GM23338 (cell line): ENCODE measurements around the gene KAZN. TPM values are rescaled to one million over a fixed set of nuclear protein-coding genes. Genes with fewer than 3 reads are reported as not detected.

Experiments used
- ATAC-seq: fragments of 200-7000 bp; cut with Tn5 transposase; 3 replicates; pipeline ENCODE4 v1.9.1; 2020
- DNase-seq: peaks from one replicate; pipeline ENCODE4 v3.0.0-alpha.2; 2015; ENCODE audit warnings: low spot score
- H2AFZ ChIP-seq: fragments of 200-600 bp; sonication (generic); 2 replicates; pipeline ENCODE4 v1.8.0; 2016; ENCODE audit warnings: antibody characterized with exemption, mild to moderate bottlenecking, moderate library complexity
- H3F3A ChIP-seq: fragments of 200-600 bp; sonication (generic); replicated peaks from 2 replicates; pipeline ENCODE4 v1.8.0; 2017; ENCODE audit warnings: antibody characterized with exemption, mixed run types, low read depth
- H3K27ac ChIP-seq: fragments of 200-600 bp; sonication (generic); 2 replicates; pipeline ENCODE4 v1.6.1; 2016; ENCODE audit warnings: low read depth
- H3K27me3 ChIP-seq: fragments of 200-600 bp; sonication (generic); 2 replicates; pipeline ENCODE4 v1.8.0; 2016; ENCODE audit warnings: mild to moderate bottlenecking, mixed run types, moderate library complexity; ENCODE audit not compliant: insufficient read depth
- H3K36me3 ChIP-seq: fragments of 200-600 bp; sonication (generic); 2 replicates; pipeline ENCODE4 v1.8.0; 2016; ENCODE audit warnings: mild to moderate bottlenecking; ENCODE audit not compliant: insufficient read depth
- H3K4me1 ChIP-seq: fragments of 200-600 bp; sonication (generic); 2 replicates; pipeline ENCODE4 v1.8.0; 2016; ENCODE audit warnings: mild to moderate bottlenecking, moderate library complexity; ENCODE audit not compliant: insufficient read depth
- H3K4me2 ChIP-seq: fragments of 200-600 bp; sonication (generic); 2 replicates; pipeline ENCODE4 v1.7.1; 2017; ENCODE audit warnings: mixed run types
- H3K4me3 ChIP-seq: fragments of 200-600 bp; sonication (generic); 2 replicates; pipeline ENCODE4 v1.6.1; 2016; ENCODE audit warnings: mixed run types
- H3K79me2 ChIP-seq: fragments of 200-600 bp; sonication (generic); replicated peaks from 2 replicates; pipeline ENCODE4 v1.8.0; 2017; ENCODE audit warnings: mild to moderate bottlenecking; ENCODE audit not compliant: insufficient read depth
- H3K9me2 ChIP-seq: fragments of 200-600 bp; sonication (generic); 2 replicates; pipeline ENCODE4 v1.8.0; 2017; ENCODE audit not compliant: insufficient read depth
- H4K20me1 ChIP-seq: fragments of 200-600 bp; sonication (generic); replicated peaks from 2 replicates; pipeline ENCODE4 v1.8.0; 2017; ENCODE audit warnings: mild to moderate bottlenecking; ENCODE audit not compliant: insufficient read depth
- H3K27ac Mint-ChIP-seq: 2 replicates; pipeline ENCODE4 v1.8.0; 2020; ENCODE audit warnings: inconsistent platforms, mild to moderate bottlenecking, moderate library complexity, mixed read lengths
- H3K27me3 Mint-ChIP-seq: 3 replicates; pipeline ENCODE4 v1.8.0; 2022; ENCODE audit warnings: low read depth, mild to moderate bottlenecking, moderate library complexity, mixed read lengths, inconsistent platforms; ENCODE audit not compliant: insufficient read depth, poor library complexity
- H3K36me3 Mint-ChIP-seq: 3 replicates; pipeline ENCODE4 v1.8.0; 2021; ENCODE audit warnings: low read depth, mild to moderate bottlenecking, inconsistent platforms, moderate library complexity, mixed read lengths
- H3K4me1 Mint-ChIP-seq: 3 replicates; pipeline ENCODE4 v1.8.0; 2020; ENCODE audit warnings: mild to moderate bottlenecking, inconsistent platforms, mixed read lengths
- H3K4me3 Mint-ChIP-seq: 3 replicates; pipeline ENCODE4 v1.8.0; 2021; ENCODE audit warnings: moderate library complexity, mild to moderate bottlenecking, inconsistent platforms, mixed read lengths
- H3K9me3 Mint-ChIP-seq: 3 replicates; pipeline ENCODE4 v1.8.0; 2020; ENCODE audit warnings: moderate library complexity, mild to moderate bottlenecking, inconsistent platforms, mixed read lengths
- CREB1 ChIP-seq: fragments of 250-450 bp; sonication (Bioruptor Pico); IDR thresholded peaks from 2 replicates; pipeline ENCODE4 v1.5.0; 2020; ENCODE audit warnings: low read depth, mild to moderate bottlenecking, moderate library complexity
- EZH2 ChIP-seq: fragments of 200-600 bp; sonication (generic); IDR thresholded peaks from one replicate; pipeline ENCODE4 v1.8.0; 2017; ENCODE audit warnings: antibody characterized with exemption, mild to moderate bottlenecking, low read depth; ENCODE audit not compliant: unreplicated experiment
- EZH2phosphoT487 ChIP-seq: fragments of 200-600 bp; sonication (generic); IDR thresholded peaks from one replicate; pipeline ENCODE4 v1.8.1; 2018; ENCODE audit warnings: antibody characterized with exemption; ENCODE audit not compliant: unreplicated experiment
- JUNB ChIP-seq: IDR thresholded peaks from one replicate; pipeline ENCODE4 v1.6.1; 2016; ENCODE audit warnings: antibody characterized with exemption; ENCODE audit not compliant: unreplicated experiment
- NANOG ChIP-seq: IDR thresholded peaks from 2 replicates; pipeline ENCODE4 v1.6.1; 2016; ENCODE audit warnings: antibody characterized with exemption, borderline replicate concordance
- POLR2AphosphoS5 ChIP-seq: IDR thresholded peaks from 2 replicates; pipeline ENCODE4 v1.6.1; 2016; ENCODE audit warnings: antibody characterized with exemption, low read depth
- STAT1 ChIP-seq: IDR thresholded peaks from one replicate; pipeline ENCODE4 v1.6.1; 2016; ENCODE audit warnings: antibody characterized with exemption; ENCODE audit not compliant: unreplicated experiment
- ZNF114 ChIP-seq: fragments of 250-450 bp; sonication (Bioruptor Pico); IDR thresholded peaks from 2 replicates; pipeline ENCODE4 v1.5.0; 2020; ENCODE audit warnings: mild to moderate bottlenecking, moderate library complexity
- ZNF331 ChIP-seq: fragments of 250-450 bp; sonication (Bioruptor Pico); IDR thresholded peaks from 2 replicates; pipeline ENCODE4 v1.5.0; 2020; ENCODE audit warnings: low read depth, mild to moderate bottlenecking, moderate library complexity
- polyA plus RNA-seq: library from polyadenylated mRNA; unstranded; fragments of >200 nt; fragmentation: Nextera tagmentation; extraction: Ambion mirVana; gene quantifications from 2 replicates; pipeline ENCODE4 v1.2.1, GENCODE V29; 2016
- total RNA-seq: library from RNA; depleted of rRNA; stranded (reverse); fragments of >200 nt; shearing (Covaris generic); gene quantifications from 2 replicates; pipeline ENCODE4 v1.2.3, GENCODE V29; 2014
- TF ChIP-seq, protein P1 (sequence below): IDR thresholded peaks from 2 replicates; pipeline ENCODE4 v1.6.1; 2016; ENCODE audit warnings: antibody characterized with exemption
- TF ChIP-seq, protein P2 (sequence below): IDR thresholded peaks from one replicate; pipeline ENCODE4 v1.6.1; 2018; ENCODE audit warnings: antibody characterized with exemption; ENCODE audit not compliant: unreplicated experiment
- TF ChIP-seq, protein P3 (sequence below), 2 experiments: fragments of 200-600 bp in 1 of 2; sonication (generic) in 1 of 2; conservative IDR thresholded peaks; 2 replicates each; pipeline versions ENCODE4 v1.5.1 to v1.6.1; 2016 to 2017; ENCODE audit warnings: antibody characterized with exemption in 2 of 2, low read depth in 2 of 2, mild to moderate bottlenecking in 2 of 2, moderate library complexity in 1 of 2
- TF ChIP-seq, protein P4 (sequence below): fragments of 250-450 bp; sonication (Bioruptor Pico); IDR thresholded peaks from 2 replicates; pipeline ENCODE4 v1.5.0; 2020; ENCODE audit warnings: mild to moderate bottlenecking, moderate library complexity

KAZN gene
- total and polyA plus RNA-seq, 2 experiments from 2014 or later: 9.9 to 15.0 TPM

DNA sequence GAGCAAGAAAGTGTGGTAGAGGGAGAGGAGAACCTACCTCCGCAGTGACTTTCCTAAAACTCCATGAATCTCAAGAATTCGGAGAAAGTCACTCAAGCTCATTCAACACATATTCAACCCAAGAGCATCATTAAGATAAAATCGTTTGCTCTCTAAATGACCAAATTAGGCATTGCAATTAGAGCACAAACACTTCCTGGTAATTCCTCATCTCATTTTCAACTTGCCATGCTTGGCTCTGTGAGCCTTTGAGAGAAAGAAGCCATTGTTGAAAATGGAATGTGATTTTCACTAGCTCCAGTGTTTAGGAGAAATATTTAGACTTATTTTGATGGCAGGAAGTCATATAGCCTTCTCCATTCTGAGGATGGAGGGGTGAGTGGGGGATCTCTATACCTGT, 52.5 kb downstream of the KAZN start:
- Histone ChIP-seq H3F3A (no peaks in the 10 kb centered on the region), H3K27ac (no peak overlapping the region), H3K79me2 (peaks cover 47% of the 10 kb centered on the region), H3K4me1 (peaks cover 9% of the 10 kb centered on the region), H3K27me3 (no peaks in the 10 kb centered on the region), H4K20me1 (peaks cover 10% of the 10 kb centered on the region; the same call in 1 of the 2 replicates), H2AFZ (no peak overlapping the region), H3K4me2 (no peak overlapping the region), H3K36me3 (no peaks in the 10 kb centered on the region), H3K4me3 (no peak overlapping the region), H3K9me2 (no peaks in the 10 kb centered on the region)
- TF ChIP-seq POLR2AphosphoS5 (no peak), JUNB (no peak), EZH2 (no peak), ZNF114 (CRISPR knock-in tag) (no peak), CREB1 (CRISPR knock-in tag) (no peak), EZH2phosphoT487 (no peak), STAT1 (no peak), NANOG (no peak), ZNF331 (CRISPR knock-in tag) (no peak)
- TF ChIP-seq, protein P1, sequence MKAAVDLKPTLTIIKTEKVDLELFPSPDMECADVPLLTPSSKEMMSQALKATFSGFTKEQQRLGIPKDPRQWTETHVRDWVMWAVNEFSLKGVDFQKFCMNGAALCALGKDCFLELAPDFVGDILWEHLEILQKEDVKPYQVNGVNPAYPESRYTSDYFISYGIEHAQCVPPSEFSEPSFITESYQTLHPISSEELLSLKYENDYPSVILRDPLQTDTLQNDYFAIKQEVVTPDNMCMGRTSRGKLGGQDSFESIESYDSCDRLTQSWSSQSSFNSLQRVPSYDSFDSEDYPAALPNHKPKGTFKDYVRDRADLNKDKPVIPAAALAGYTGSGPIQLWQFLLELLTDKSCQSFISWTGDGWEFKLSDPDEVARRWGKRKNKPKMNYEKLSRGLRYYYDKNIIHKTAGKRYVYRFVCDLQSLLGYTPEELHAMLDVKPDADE: no peak
- TF ChIP-seq, protein P2, sequence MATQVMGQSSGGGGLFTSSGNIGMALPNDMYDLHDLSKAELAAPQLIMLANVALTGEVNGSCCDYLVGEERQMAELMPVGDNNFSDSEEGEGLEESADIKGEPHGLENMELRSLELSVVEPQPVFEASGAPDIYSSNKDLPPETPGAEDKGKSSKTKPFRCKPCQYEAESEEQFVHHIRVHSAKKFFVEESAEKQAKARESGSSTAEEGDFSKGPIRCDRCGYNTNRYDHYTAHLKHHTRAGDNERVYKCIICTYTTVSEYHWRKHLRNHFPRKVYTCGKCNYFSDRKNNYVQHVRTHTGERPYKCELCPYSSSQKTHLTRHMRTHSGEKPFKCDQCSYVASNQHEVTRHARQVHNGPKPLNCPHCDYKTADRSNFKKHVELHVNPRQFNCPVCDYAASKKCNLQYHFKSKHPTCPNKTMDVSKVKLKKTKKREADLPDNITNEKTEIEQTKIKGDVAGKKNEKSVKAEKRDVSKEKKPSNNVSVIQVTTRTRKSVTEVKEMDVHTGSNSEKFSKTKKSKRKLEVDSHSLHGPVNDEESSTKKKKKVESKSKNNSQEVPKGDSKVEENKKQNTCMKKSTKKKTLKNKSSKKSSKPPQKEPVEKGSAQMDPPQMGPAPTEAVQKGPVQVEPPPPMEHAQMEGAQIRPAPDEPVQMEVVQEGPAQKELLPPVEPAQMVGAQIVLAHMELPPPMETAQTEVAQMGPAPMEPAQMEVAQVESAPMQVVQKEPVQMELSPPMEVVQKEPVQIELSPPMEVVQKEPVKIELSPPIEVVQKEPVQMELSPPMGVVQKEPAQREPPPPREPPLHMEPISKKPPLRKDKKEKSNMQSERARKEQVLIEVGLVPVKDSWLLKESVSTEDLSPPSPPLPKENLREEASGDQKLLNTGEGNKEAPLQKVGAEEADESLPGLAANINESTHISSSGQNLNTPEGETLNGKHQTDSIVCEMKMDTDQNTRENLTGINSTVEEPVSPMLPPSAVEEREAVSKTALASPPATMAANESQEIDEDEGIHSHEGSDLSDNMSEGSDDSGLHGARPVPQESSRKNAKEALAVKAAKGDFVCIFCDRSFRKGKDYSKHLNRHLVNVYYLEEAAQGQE: no peak
- TF ChIP-seq, protein P3, sequence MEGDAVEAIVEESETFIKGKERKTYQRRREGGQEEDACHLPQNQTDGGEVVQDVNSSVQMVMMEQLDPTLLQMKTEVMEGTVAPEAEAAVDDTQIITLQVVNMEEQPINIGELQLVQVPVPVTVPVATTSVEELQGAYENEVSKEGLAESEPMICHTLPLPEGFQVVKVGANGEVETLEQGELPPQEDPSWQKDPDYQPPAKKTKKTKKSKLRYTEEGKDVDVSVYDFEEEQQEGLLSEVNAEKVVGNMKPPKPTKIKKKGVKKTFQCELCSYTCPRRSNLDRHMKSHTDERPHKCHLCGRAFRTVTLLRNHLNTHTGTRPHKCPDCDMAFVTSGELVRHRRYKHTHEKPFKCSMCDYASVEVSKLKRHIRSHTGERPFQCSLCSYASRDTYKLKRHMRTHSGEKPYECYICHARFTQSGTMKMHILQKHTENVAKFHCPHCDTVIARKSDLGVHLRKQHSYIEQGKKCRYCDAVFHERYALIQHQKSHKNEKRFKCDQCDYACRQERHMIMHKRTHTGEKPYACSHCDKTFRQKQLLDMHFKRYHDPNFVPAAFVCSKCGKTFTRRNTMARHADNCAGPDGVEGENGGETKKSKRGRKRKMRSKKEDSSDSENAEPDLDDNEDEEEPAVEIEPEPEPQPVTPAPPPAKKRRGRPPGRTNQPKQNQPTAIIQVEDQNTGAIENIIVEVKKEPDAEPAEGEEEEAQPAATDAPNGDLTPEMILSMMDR (conservative IDR thresholded peaks at IDR 0.05; ENCODE audit: low read depth in 2 of 2): no peak
- TF ChIP-seq, protein P4, sequence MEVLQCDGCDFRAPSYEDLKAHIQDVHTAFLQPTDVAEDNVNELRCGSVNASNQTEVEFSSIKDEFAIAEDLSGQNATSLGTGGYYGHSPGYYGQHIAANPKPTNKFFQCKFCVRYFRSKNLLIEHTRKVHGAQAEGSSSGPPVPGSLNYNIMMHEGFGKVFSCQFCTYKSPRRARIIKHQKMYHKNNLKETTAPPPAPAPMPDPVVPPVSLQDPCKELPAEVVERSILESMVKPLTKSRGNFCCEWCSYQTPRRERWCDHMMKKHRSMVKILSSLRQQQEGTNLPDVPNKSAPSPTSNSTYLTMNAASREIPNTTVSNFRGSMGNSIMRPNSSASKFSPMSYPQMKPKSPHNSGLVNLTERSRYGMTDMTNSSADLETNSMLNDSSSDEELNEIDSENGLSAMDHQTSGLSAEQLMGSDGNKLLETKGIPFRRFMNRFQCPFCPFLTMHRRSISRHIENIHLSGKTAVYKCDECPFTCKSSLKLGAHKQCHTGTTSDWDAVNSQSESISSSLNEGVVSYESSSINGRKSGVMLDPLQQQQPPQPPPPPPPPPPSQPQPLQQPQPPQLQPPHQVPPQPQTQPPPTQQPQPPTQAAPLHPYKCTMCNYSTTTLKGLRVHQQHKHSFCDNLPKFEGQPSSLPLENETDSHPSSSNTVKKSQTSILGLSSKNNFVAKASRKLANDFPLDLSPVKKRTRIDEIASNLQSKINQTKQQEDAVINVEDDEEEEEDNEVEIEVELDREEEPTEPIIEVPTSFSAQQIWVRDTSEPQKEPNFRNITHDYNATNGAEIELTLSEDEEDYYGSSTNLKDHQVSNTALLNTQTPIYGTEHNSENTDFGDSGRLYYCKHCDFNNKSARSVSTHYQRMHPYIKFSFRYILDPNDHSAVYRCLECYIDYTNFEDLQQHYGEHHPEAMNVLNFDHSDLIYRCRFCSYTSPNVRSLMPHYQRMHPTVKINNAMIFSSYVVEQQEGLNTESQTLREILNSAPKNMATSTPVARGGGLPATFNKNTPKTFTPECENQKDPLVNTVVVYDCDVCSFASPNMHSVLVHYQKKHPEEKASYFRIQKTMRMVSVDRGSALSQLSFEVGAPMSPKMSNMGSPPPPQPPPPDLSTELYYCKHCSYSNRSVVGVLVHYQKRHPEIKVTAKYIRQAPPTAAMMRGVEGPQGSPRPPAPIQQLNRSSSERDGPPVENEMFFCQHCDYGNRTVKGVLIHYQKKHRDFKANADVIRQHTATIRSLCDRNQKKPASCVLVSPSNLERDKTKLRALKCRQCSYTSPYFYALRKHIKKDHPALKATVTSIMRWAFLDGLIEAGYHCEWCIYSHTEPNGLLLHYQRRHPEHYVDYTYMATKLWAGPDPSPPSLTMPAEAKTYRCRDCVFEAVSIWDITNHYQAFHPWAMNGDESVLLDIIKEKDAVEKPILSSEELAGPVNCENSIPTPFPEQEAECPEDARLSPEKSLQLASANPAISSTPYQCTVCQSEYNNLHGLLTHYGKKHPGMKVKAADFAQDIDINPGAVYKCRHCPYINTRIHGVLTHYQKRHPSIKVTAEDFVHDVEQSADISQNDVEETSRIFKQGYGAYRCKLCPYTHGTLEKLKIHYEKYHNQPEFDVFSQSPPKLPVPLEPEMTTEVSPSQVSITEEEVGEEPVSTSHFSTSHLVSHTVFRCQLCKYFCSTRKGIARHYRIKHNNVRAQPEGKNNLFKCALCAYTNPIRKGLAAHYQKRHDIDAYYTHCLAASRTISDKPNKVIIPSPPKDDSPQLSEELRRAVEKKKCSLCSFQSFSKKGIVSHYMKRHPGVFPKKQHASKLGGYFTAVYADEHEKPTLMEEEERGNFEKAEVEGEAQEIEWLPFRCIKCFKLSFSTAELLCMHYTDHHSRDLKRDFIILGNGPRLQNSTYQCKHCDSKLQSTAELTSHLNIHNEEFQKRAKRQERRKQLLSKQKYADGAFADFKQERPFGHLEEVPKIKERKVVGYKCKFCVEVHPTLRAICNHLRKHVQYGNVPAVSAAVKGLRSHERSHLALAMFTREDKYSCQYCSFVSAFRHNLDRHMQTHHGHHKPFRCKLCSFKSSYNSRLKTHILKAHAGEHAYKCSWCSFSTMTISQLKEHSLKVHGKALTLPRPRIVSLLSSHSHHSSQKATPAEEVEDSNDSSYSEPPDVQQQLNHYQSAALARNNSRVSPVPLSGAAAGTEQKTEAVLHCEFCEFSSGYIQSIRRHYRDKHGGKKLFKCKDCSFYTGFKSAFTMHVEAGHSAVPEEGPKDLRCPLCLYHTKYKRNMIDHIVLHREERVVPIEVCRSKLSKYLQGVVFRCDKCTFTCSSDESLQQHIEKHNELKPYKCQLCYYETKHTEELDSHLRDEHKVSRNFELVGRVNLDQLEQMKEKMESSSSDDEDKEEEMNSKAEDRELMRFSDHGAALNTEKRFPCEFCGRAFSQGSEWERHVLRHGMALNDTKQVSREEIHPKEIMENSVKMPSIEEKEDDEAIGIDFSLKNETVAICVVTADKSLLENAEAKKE (CRISPR knock-in tag): no peak
- no peaks in the 10 kb centered on the region for H3K27me3 Mint-ChIP-seq
- no peak for DNase-seq
- H3K27ac Mint-ChIP-seq: no peak overlapping the region
- ATAC-seq: no peak
- no peak overlapping the region for H3K4me3 Mint-ChIP-seq
- H3K4me1 Mint-ChIP-seq: no peaks in the 10 kb centered on the region
- H3K9me3 Mint-ChIP-seq: peaks cover 1% of the 10 kb centered on the region; the same call in 1 of the 3 replicates
- H3K36me3 Mint-ChIP-seq: no peaks in the 10 kb centered on the region
